Upper lobe of right lung (tissue), 1 donor: ENCODE data around the gene ZNF791. TPM values are rescaled to one million over a fixed set of nuclear protein-coding genes. Genes with fewer than 3 reads are reported as not detected.

Source experiments
- ATAC-seq: fragments of 200-7000 bp; cut with Tn5 transposase; one replicate; pipeline ENCODE4 v1.9.1; 2020; ENCODE audit warnings: mild to moderate bottlenecking, moderate library complexity
- DNase-seq: peaks from one replicate; pipeline ENCODE4 v3.0.0-alpha.2; 2020
- H3K27ac ChIP-seq: fragments of 200-600 bp; one replicate; pipeline ENCODE4 v1.8.0; 2022
- H3K27me3 ChIP-seq: fragments of 200-600 bp; one replicate; pipeline ENCODE4 v1.8.0; 2022; ENCODE audit warnings: mild to moderate bottlenecking
- H3K36me3 ChIP-seq: fragments of 200-600 bp; one replicate; pipeline ENCODE4 v1.8.0; 2022
- H3K4me1 ChIP-seq: fragments of 200-600 bp; one replicate; pipeline ENCODE4 v1.8.0; 2022
- H3K4me3 ChIP-seq: fragments of 200-600 bp; one replicate; pipeline ENCODE4 v1.8.0; 2022; ENCODE audit warnings: mild to moderate bottlenecking
- H3K9me3 ChIP-seq: fragments of 200-600 bp; one replicate; pipeline ENCODE4 v1.8.0; 2022
- intact Hi-C: fragments of 100-400 bp; cut with DNase I; formaldehyde crosslinking; loops from one replicate; pipeline ENCODE4 v1.11.0; 2022
- total RNA-seq: library from RNA; stranded (reverse); fragmentation: NEBNext Ultra II Directional; extraction: Animal tissue kit (Norgen Biotek cat#: 25700); gene quantifications from one replicate; pipeline ENCODE4 v1.2.1, GENCODE V29; 2021
- TF ChIP-seq, protein P1 (sequence below): fragments of 200-600 bp; IDR thresholded peaks from one replicate; pipeline ENCODE4 v1.8.0; 2022; ENCODE audit warnings: antibody characterized with exemption
- donor health status: DM: no; HTN: yes; CAD: no; lungs with severe emphysema.

ZNF791 gene
- total RNA-seq, 1 donor from 2014 or later: 29.7 TPM

- H3K9me3 ChIP-seq: no peaks in the 10 kb centered on the region
- H3K27me3 ChIP-seq: no peaks in the 10 kb centered on the region
- intact Hi-C loops: no loop called here
- H3K36me3 ChIP-seq: peaks cover 10% of the 10 kb centered on the region
- no peak overlapping the region for H3K4me3 ChIP-seq
- no peak for DNase-seq
- H3K4me1 ChIP-seq: peaks cover 6% of the 10 kb centered on the region
- ATAC-seq: peak; percentile 4
- H3K27ac ChIP-seq: no peak overlapping the region
- TF ChIP-seq, protein P1, sequence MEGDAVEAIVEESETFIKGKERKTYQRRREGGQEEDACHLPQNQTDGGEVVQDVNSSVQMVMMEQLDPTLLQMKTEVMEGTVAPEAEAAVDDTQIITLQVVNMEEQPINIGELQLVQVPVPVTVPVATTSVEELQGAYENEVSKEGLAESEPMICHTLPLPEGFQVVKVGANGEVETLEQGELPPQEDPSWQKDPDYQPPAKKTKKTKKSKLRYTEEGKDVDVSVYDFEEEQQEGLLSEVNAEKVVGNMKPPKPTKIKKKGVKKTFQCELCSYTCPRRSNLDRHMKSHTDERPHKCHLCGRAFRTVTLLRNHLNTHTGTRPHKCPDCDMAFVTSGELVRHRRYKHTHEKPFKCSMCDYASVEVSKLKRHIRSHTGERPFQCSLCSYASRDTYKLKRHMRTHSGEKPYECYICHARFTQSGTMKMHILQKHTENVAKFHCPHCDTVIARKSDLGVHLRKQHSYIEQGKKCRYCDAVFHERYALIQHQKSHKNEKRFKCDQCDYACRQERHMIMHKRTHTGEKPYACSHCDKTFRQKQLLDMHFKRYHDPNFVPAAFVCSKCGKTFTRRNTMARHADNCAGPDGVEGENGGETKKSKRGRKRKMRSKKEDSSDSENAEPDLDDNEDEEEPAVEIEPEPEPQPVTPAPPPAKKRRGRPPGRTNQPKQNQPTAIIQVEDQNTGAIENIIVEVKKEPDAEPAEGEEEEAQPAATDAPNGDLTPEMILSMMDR: no peak
These were observed 36.3 kb downstream of the ZNF791 start for GRCh38 chr19:12647047-12647446.

- DNase-seq (peak; percentile 90), ATAC-seq (peak; percentile 96)
- intact Hi-C loops: no loop called here
- Histone ChIP-seq H3K27me3 (no peaks in the 10 kb centered on the region), H3K27ac (no peak overlapping the region), H3K4me3 (peak overlapping the region; percentile 32), H3K36me3 (peaks cover 10% of the 10 kb centered on the region), H3K9me3 (no peaks in the 10 kb centered on the region), H3K4me1 (peaks cover 6% of the 10 kb centered on the region)
- TF ChIP-seq, protein P1: no peak
These were observed 36.9 kb downstream of the ZNF791 start for GRCh38 chr19:12647490-12648071.

DNA sequence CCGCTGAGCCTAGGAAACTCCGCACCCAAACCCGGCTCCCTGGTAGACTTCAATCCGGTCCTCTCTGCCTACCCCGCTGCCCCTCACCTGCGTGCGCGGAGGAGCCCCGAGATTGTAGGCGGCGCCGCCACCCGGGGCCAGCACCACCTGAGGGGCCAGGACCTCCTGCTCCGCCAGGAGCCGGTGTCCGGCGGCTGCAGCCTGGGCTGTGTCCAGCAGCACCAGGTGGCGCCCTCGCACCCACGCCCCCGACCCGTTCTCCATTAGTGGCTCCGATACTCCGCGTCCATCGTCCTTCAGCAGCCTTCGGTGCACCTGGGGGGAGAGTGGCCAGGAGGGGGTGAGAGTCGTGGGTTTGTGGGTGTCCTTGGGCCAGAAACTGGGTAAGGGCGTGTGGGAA lies 37.4 kb downstream of the ZNF791 start:
- peaks cover 10% of the 10 kb centered on the region for H3K36me3 ChIP-seq
- H3K27me3 ChIP-seq: no peaks in the 10 kb centered on the region
- peaks cover 6% of the 10 kb centered on the region for H3K4me1 ChIP-seq
- peak overlapping the region; percentile 32 for H3K4me3 ChIP-seq
- H3K27ac ChIP-seq: no peak overlapping the region
- TF ChIP-seq, protein P1: peak; percentile 26
- intact Hi-C loops: no loop called here
- no peaks in the 10 kb centered on the region for H3K9me3 ChIP-seq
- no peak for DNase-seq
- ATAC-seq: peak; percentile 46

DNA sequence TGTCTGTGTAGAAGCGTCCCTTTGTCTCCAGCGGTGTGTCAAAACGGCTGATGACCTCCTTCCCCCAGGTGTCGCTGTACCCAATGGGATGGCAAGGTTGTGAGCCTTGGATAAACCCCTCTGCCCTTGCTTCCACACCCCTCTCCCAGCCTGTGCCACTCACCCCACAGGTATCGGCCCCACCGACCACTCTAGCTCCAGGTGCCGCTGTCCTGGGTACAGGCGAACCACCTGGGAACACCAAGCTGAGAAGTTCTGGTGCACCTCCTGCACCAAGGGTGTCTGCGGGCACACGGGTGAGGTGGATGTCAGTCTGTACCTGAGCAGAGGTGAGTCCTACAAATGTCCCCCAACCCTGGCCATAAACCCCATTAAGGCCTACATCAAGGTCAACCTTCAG lies 39.2 kb downstream of the ZNF791 start:
- H3K27ac ChIP-seq: no peak overlapping the region
- intact Hi-C loops: no loop called here
- H3K27me3 ChIP-seq: no peaks in the 10 kb centered on the region
- peaks cover 6% of the 10 kb centered on the region for H3K4me1 ChIP-seq
- TF ChIP-seq, protein P1: no peak
- no peaks in the 10 kb centered on the region for H3K9me3 ChIP-seq
- ATAC-seq (no peak), DNase-seq (no peak)
- H3K4me3 ChIP-seq: no peak overlapping the region
- H3K36me3 ChIP-seq: peaks cover 23% of the 10 kb centered on the region

DNA sequence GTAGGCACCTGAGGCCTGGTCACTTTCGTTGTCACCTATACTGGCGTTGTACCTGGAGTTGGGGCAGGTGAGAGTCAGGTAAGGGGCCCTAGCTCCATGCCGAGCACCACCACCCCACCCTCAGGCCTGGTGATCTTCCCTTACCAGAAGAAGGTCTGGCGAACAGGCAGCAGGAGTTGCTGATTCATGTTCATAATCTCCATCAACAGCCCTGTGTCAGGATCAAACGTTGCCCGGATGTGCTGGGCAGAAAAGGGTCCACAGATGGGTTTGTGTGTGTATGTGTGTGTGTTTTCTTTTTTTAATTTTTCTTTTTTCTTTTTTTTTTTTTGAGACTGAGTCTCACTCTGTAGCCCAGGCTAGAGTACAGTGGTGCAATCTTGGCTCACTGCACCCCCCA lies 41.5 kb downstream of the ZNF791 start:
- intact Hi-C loops: no loop called here
- Histone ChIP-seq H3K27me3 (no peaks in the 10 kb centered on the region), H3K27ac (no peak overlapping the region), H3K9me3 (no peaks in the 10 kb centered on the region), H3K36me3 (peaks cover 43% of the 10 kb centered on the region), H3K4me3 (no peak overlapping the region), H3K4me1 (peaks cover 6% of the 10 kb centered on the region)
- ATAC-seq (no peak), DNase-seq (no peak)
- TF ChIP-seq, protein P1: no peak

- Histone ChIP-seq H3K36me3 (peaks cover 70% of the 10 kb centered on the region), H3K27ac (no peak overlapping the region), H3K27me3 (no peaks in the 10 kb centered on the region), H3K4me3 (no peak overlapping the region), H3K9me3 (no peaks in the 10 kb centered on the region), H3K4me1 (no peaks in the 10 kb centered on the region)
- intact Hi-C loops: no loop called here
- TF ChIP-seq, protein P1: no peak
- DNase-seq (no peak), ATAC-seq (no peak)
These were observed 44.8 kb downstream of the ZNF791 start for GRCh38 chr19:12655546-12655945.
